Measurements from ENCODE around the gene STIM2. TPM values are rescaled to one million over a fixed set of nuclear protein-coding genes. Genes with fewer than 3 reads are reported as not detected.

Gene STIM2
- total RNA-seq, 1 donor from 2014 or later = 25.8 TPM

DNA sequence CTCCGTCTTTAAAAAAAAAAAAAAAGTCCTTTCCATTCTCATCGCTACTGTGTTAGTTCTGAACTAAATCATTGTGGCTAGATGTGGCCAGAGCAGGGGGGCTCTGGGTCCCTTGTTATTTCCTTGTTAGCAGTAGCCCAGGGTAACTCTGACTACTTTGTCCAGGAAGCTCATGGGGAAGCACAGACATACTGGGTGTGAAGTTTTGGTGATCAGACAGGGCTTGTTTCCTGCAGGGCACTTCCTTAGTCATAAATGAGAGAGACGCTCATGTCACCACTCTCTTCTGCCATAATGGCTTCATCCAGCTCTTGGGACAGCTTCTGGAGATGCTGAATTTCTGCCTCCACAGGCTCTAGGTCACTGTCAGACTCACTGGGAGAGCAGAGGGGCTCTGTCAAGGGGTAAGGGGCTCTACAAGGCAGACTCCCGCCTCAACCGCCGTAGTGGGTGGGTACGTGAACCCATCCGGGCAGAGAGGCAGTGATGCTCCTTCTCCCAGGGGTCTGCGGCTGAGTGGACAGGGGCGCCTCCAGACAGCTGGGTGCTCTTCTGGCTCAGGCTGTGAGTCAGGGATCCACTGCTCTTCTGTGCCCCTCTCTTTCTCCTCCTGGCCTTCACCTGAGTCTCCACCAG lies 12.9 kb downstream of the STIM2 start:
- Mint-ChIP-seq H3K27ac (no peak overlapping the region), H3K4me1 (peaks cover 14% of the 10 kb centered on the region), H3K36me3 (peaks cover 19% of the 10 kb centered on the region), H3K4me3 (no peak overlapping the region), H3K9me3 (peaks cover 10% of the 10 kb centered on the region), H3K27me3 (ENCODE audit: insufficient read depth, low read depth) (no peaks in the 10 kb centered on the region)
- no peak for DNase-seq (ENCODE audit: low spot score)
- no peak overlapping the region for H3K4me3 ChIP-seq
- no peaks in the 10 kb centered on the region for H3F3A ChIP-seq (ENCODE audit: low read depth)
- H3K36me3 ChIP-seq = no peaks in the 10 kb centered on the region
- TF ChIP-seq EZH2phosphoT487 (IDR thresholded peaks at IDR 0.05) = no peak
- no peak for TF ChIP-seq EZH2 (IDR thresholded peaks at IDR 0.05)
- TF ChIP-seq, protein P1, sequence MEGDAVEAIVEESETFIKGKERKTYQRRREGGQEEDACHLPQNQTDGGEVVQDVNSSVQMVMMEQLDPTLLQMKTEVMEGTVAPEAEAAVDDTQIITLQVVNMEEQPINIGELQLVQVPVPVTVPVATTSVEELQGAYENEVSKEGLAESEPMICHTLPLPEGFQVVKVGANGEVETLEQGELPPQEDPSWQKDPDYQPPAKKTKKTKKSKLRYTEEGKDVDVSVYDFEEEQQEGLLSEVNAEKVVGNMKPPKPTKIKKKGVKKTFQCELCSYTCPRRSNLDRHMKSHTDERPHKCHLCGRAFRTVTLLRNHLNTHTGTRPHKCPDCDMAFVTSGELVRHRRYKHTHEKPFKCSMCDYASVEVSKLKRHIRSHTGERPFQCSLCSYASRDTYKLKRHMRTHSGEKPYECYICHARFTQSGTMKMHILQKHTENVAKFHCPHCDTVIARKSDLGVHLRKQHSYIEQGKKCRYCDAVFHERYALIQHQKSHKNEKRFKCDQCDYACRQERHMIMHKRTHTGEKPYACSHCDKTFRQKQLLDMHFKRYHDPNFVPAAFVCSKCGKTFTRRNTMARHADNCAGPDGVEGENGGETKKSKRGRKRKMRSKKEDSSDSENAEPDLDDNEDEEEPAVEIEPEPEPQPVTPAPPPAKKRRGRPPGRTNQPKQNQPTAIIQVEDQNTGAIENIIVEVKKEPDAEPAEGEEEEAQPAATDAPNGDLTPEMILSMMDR (IDR thresholded peaks at IDR 0.05) = no peak
- H4K20me1 ChIP-seq (ENCODE audit: low read depth) = no peaks in the 10 kb centered on the region
- peaks cover 65% of the 10 kb centered on the region for H3K79me2 ChIP-seq (ENCODE audit: low read depth)
- no peak overlapping the region for H3K9ac ChIP-seq
- no peak overlapping the region for H3K4me2 ChIP-seq
- H3K27ac ChIP-seq = no peak overlapping the region
- no peaks in the 10 kb centered on the region for H3K9me3 ChIP-seq (ENCODE audit: low read depth)
- no peak overlapping the region for H2AFZ ChIP-seq (replicated peaks)
- no peaks in the 10 kb centered on the region for H3K27me3 ChIP-seq
- H3K4me1 ChIP-seq = peaks cover 8% of the 10 kb centered on the region

DNA sequence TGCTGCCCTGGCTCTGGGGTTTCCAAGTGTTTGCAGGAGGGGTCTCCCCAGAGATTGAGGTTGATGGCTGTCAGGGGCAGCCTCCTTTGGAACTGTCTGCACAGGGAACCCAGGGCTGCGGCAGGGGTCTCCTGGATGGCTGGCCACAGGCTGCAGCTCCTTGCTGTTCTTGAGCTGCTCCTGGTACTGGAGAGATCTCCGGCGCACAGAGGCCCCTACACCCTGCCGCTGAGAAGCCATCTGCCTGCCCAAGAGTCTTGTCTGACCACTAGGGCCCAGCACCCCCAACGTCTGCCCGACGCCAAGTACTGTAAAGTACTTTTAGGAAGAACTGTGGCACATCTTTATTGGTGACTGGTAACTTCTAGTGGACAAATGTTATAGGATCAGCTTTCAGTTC lies 13.5 kb downstream of the STIM2 start:
- H3K4me1 Mint-ChIP-seq = peaks cover 9% of the 10 kb centered on the region
- H3K9ac ChIP-seq = no peak overlapping the region
- no peak for DNase-seq (ENCODE audit: low spot score)
- peaks cover 8% of the 10 kb centered on the region for H3K4me1 ChIP-seq
- H3K36me3 ChIP-seq = no peaks in the 10 kb centered on the region
- H3K27me3 ChIP-seq = no peaks in the 10 kb centered on the region
- H3K4me3 ChIP-seq = no peak overlapping the region
- no peak overlapping the region for H3K4me2 ChIP-seq
- no peaks in the 10 kb centered on the region for H3K9me3 ChIP-seq (ENCODE audit: low read depth)
- H3K9me3 Mint-ChIP-seq = peaks cover 12% of the 10 kb centered on the region
- no peak overlapping the region for H3K27ac Mint-ChIP-seq
- H3K27me3 Mint-ChIP-seq (ENCODE audit: insufficient read depth, low read depth) = no peaks in the 10 kb centered on the region
- peaks cover 59% of the 10 kb centered on the region for H3K79me2 ChIP-seq (ENCODE audit: low read depth)
- H2AFZ ChIP-seq (replicated peaks) = no peak overlapping the region
- peaks cover 21% of the 10 kb centered on the region for H3K36me3 Mint-ChIP-seq
- no peak overlapping the region for H3K27ac ChIP-seq
- no peaks in the 10 kb centered on the region for H4K20me1 ChIP-seq (ENCODE audit: low read depth)
- no peak for TF ChIP-seq EZH2 (IDR thresholded peaks at IDR 0.05)
- TF ChIP-seq EZH2phosphoT487 (IDR thresholded peaks at IDR 0.05) = no peak
- TF ChIP-seq, protein P1 (IDR thresholded peaks at IDR 0.05) = no peak
- no peaks in the 10 kb centered on the region for H3F3A ChIP-seq (ENCODE audit: low read depth)
- no peak overlapping the region for H3K4me3 Mint-ChIP-seq

DNA sequence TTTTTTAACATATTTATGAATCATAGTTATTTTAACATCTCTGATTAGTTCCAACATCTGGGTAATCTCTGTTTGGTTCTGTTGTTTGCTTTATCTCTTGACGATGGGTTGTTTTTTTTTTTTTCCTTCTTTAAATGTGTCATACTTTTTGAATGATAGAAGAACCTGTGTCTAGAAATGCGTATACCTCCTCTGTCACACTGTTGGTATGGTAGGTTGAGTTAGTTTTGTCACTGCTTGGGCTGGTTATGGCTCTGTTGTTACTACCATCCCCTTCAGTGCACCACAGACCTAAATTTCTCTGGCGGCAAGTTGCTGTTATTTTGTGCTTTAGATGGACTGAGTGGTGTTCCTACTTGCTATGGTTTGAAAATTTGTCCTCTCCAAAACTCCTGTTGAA lies 16.8 kb downstream of the STIM2 start:
- no peaks in the 10 kb centered on the region for H3K4me1 ChIP-seq
- H3K79me2 ChIP-seq (ENCODE audit: low read depth) = peaks cover 61% of the 10 kb centered on the region
- H3K27ac ChIP-seq = no peak overlapping the region
- H3K4me2 ChIP-seq = no peak overlapping the region
- H3K27me3 ChIP-seq = no peaks in the 10 kb centered on the region
- no peak overlapping the region for H3K4me3 ChIP-seq
- Mint-ChIP-seq H3K27me3 (ENCODE audit: insufficient read depth, low read depth) (no peaks in the 10 kb centered on the region), H3K36me3 (peaks cover 22% of the 10 kb centered on the region), H3K27ac (no peak overlapping the region), H3K9me3 (peaks cover 16% of the 10 kb centered on the region), H3K4me1 (no peaks in the 10 kb centered on the region), H3K4me3 (no peak overlapping the region)
- TF ChIP-seq EZH2phosphoT487 (IDR thresholded peaks at IDR 0.05) = no peak
- H3K36me3 ChIP-seq = no peaks in the 10 kb centered on the region
- H4K20me1 ChIP-seq (ENCODE audit: low read depth) = no peaks in the 10 kb centered on the region
- H3F3A ChIP-seq (ENCODE audit: low read depth) = no peaks in the 10 kb centered on the region
- H3K9me3 ChIP-seq (ENCODE audit: low read depth) = no peaks in the 10 kb centered on the region
- no peak overlapping the region for H2AFZ ChIP-seq (replicated peaks)
- H3K9ac ChIP-seq = no peak overlapping the region
- no peak for DNase-seq (ENCODE audit: low spot score)

DNA sequence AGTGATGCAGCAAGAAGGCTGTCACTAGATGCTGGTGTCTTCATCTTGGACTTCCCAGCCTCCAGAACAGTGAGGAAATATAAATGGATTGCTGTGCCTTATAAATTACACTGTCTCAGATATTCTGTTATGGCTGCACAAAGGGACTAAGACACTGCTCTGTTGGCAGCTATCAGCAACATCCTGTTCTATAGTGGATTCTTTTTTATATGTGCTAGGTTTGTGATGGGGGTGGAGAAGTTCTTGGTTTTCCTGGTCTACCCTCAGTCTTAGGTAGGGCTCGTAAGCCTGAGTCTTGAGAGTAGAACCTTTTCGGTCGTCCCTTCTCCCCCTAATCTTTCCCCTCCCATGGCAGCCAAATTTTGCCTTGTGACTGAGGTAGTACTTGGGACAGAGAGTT lies 17.3 kb downstream of the STIM2 start:
- no peaks in the 10 kb centered on the region for H3F3A ChIP-seq (ENCODE audit: low read depth)
- H3K36me3 ChIP-seq = no peaks in the 10 kb centered on the region
- no peak overlapping the region for H3K4me3 ChIP-seq
- no peaks in the 10 kb centered on the region for H3K27me3 Mint-ChIP-seq (ENCODE audit: insufficient read depth, low read depth)
- no peaks in the 10 kb centered on the region for H3K9me3 ChIP-seq (ENCODE audit: low read depth)
- H3K36me3 Mint-ChIP-seq = peaks cover 18% of the 10 kb centered on the region
- no peak overlapping the region for H3K9ac ChIP-seq
- H3K27ac Mint-ChIP-seq = no peak overlapping the region
- no peak for DNase-seq (ENCODE audit: low spot score)
- H3K4me1 Mint-ChIP-seq = no peaks in the 10 kb centered on the region
- TF ChIP-seq, protein P1 (IDR thresholded peaks at IDR 0.05) = no peak
- no peak for TF ChIP-seq EZH2 (IDR thresholded peaks at IDR 0.05)
- TF ChIP-seq EZH2phosphoT487 (IDR thresholded peaks at IDR 0.05) = no peak
- no peaks in the 10 kb centered on the region for H3K27me3 ChIP-seq
- no peaks in the 10 kb centered on the region for H3K4me1 ChIP-seq
- H4K20me1 ChIP-seq (ENCODE audit: low read depth) = no peaks in the 10 kb centered on the region
- H2AFZ ChIP-seq (replicated peaks) = no peak overlapping the region
- H3K79me2 ChIP-seq (ENCODE audit: low read depth) = peaks cover 58% of the 10 kb centered on the region
- no peak overlapping the region for H3K4me2 ChIP-seq
- H3K27ac ChIP-seq = no peak overlapping the region
- H3K4me3 Mint-ChIP-seq = no peak overlapping the region
- peaks cover 16% of the 10 kb centered on the region for H3K9me3 Mint-ChIP-seq

Measured in neural progenitor cell (in vitro differentiated cells).